Effector memory CD4-positive, alpha-beta T cell (primary cell): ENCODE results near the gene LRRC4B.
A peak's percentile ranks its signal among the peaks of the same experiment; 100 is the strongest.

Source experiments
- DNase-seq, 3 donors: peaks; one replicate each; pipeline ENCODE4 v3.0.0-alpha.2; 2020
- H3K27ac ChIP-seq: 2 replicates; pipeline ENCODE4 v1.7.0; 2013; ENCODE audit warnings: mild to moderate bottlenecking, low read length, moderate library complexity; ENCODE audit not compliant: insufficient read depth, poor library complexity, severe bottlenecking
- H3K27me3 ChIP-seq: replicated peaks from 2 replicates; pipeline ENCODE4 v1.7.0; 2013; ENCODE audit warnings: mild to moderate bottlenecking, low read length; ENCODE audit not compliant: insufficient read depth, control insufficient read depth, poor library complexity, severe bottlenecking
- H3K36me3 ChIP-seq: 2 replicates; pipeline ENCODE4 v1.7.0; 2013; ENCODE audit warnings: mild to moderate bottlenecking, low read length, moderate library complexity; ENCODE audit not compliant: control insufficient read depth, insufficient read depth
- H3K4me1 ChIP-seq: 2 replicates; pipeline ENCODE4 v1.7.0; 2013; ENCODE audit warnings: low read length, mild to moderate bottlenecking; ENCODE audit not compliant: control insufficient read depth, insufficient read depth, poor library complexity, severe bottlenecking
- H3K4me3 ChIP-seq: 2 replicates; pipeline ENCODE4 v1.7.0; 2013; ENCODE audit warnings: low read length, low read depth, mild to moderate bottlenecking; ENCODE audit not compliant: insufficient read depth, poor library complexity, severe bottlenecking
- H3K9me3 ChIP-seq: 2 replicates; pipeline ENCODE4 v1.7.0; 2013; ENCODE audit warnings: mild to moderate bottlenecking, low read length, moderate library complexity; ENCODE audit not compliant: control insufficient read depth

The LRRC4B gene

DNA sequence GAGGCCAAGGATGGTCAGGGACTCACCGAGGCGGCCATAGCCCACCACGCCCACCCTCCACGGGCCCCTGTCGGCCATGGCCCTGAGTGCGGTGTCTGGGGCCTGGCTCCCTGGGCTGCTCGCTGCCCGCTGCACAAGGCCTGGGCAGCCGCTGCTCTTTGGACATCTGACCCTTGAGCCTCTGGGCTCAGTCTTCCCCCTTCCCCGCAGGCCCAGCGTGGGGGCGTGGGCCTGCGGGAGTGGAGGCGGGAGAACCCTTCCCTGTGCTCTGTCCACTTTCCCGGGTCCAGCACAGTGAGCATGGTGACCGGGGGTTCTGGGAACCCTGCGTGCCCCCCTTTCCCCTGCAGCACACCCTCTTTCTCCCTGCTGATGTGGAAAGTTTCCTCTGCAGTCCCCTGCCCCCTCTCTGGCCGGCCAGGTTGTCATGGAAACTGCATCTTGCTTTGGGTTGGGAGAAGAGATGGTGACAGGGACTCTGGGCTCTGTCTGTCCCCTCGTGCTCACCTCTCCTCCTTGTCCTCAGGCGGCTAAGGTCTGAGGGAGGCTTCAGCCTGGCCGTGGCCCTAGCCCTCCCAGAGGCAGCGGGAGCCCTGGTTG is 54.4 kb downstream of the LRRC4B start, which contains the start of gene ASPDH:
ASPDH (minus strand) TSS at position 168 of the 600 bp plus-strand sequence; CDS start at position 78, 90 bp downstream.
- peaks cover 12% of the 10 kb centered on the region for H3K4me1 ChIP-seq
- H3K27me3 ChIP-seq: no peaks in the 10 kb centered on the region
- H3K27ac ChIP-seq: no peak within 1 kb of the TSS
- H3K4me3 ChIP-seq: no peak within 1 kb of the TSS
- no peak for DNase-seq
- no peaks in the 10 kb centered on the region for H3K9me3 ChIP-seq
- no peaks in the 10 kb centered on the region for H3K36me3 ChIP-seq

DNA sequence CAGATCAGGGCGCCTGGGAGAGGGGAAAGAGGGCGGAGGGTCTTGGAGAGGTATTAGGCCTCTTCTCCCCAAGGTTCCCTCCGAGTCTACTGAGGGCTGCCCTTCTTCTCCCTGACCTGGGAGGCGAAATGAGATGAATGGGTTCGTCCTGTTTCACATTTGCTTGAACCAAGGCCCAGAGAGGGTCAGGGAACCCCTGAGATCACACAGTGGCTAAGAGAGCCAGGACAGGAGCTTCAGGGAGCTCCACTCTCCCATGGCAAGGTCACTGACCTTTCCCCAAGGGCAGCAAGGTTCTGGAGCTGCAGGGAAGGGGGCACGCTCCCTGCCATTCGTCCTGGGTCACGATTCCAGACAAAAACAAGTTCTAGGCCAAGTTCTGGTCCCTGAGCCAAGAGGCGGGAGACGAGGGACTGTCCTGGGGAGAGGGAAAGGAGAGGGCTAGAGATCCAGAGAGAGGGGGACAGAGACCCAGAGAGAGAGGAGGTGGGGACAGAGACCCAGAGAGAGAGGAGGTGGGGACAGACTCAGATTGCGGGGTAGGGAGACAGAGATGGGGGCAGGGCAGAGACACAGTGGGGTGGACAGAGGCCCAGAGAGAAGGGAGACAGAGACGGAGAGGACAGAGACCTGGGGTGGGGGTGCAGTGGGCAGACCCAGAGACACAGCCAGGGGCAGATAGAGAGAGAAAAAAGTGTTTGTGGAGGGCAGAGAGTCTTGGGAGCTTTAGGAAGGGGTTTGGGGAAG is 55.1 kb downstream of the LRRC4B start:
- Histone ChIP-seq H3K4me1 (peaks cover 12% of the 10 kb centered on the region), H3K27me3 (no peaks in the 10 kb centered on the region), H3K4me3 (no peak overlapping the region), H3K36me3 (no peaks in the 10 kb centered on the region), H3K27ac (no peak overlapping the region), H3K9me3 (no peaks in the 10 kb centered on the region)
- no peak for DNase-seq

DNA sequence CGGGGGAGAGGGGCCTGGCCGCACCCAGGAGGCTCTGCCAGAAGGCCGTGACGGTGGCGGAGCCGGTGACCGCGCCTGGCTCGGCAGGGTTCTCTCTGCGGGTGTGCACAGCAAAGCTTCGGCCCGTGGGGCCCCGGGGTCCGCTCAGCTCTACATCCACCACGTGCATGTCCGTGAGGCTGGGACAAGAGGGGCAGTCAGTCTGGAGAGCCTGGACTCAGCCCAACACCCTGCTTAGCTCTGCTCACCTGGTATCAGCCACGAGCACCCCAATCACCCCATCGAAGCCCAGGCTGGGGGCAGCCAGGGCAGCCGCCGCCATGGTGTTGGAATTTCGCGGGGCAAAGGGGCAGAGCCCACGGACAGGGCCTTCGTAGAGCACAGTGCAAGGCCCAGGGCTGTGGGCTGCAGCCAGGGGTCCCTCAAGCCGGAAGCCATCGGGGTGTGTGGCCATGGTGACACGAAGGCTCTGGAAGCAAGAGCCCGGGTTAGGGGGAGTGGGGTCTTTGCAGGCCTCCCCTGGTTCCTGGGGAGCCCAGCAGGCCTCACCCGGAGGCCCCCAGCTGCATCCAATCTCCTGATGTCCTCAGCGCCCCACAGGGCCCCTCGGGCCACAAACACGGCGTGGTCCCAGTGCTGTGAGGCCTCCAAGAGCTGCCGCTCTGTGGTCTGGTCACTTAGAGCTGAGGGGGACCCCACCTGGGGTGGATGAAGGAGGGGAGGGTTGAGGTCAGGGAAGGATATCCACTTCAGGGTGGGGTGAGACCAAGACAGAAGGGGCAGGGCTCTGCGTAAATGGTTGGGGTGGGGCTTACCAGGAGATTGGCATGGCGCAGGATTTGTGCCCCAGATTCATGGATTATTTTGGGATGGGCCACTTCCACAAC is 55.9 kb downstream of the LRRC4B start:
- Histone ChIP-seq H3K4me3 (no peak overlapping the region), H3K4me1 (peaks cover 12% of the 10 kb centered on the region), H3K36me3 (no peaks in the 10 kb centered on the region), H3K27me3 (no peaks in the 10 kb centered on the region), H3K27ac (no peak overlapping the region), H3K9me3 (no peaks in the 10 kb centered on the region)
- DNase-seq: no peak

DNA sequence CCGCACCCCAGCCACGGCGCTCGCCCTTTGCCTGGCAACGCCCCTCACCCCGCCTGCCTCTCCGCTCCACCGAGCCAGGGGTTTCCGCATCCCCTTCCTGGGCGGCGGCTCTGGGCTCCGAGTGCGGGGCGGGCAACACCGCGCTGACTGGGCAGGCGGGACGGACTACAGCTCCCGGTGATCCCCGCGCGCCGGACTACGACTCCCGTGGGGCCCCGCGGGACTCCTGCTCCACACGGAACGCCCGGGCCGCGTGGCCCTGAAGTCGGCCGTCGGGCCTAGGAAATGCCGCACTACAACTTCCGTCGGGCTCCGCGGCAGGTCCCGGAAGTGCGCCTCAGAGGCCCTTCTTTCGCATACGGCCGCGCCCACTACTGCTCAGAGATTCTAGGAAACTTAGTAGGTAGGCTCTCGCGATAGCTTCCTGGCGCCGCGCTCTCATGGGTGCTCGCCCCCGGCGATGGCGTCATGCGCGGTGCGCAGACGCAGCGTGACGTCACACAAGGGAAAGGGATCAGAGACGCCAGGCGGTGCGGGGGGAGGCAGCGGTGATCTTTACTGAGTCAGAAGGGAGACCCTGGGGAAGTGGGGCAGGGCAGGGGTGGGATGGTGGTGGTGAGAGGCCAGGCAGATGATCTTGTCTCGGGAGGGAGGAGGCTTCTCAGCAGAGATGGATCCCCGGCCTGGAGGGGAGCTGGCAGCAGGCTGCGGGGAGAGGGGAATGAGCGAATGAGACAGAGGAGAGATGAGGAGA is 57.0 kb downstream of the LRRC4B start, which contains the start of gene JOSD2:
JOSD2 (minus strand) TSS at position 123 of the 754 bp plus-strand sequence. CDS start 760 bp downstream, outside the sequence.
- peak; percentile 94 to 96 (median 95) for DNase-seq
- Histone ChIP-seq H3K27me3 (no peaks in the 10 kb centered on the region), H3K9me3 (no peaks in the 10 kb centered on the region), H3K4me1 (peaks cover 12% of the 10 kb centered on the region), H3K36me3 (no peaks in the 10 kb centered on the region), H3K27ac (peak within 1 kb of the TSS; percentile 81), H3K4me3 (peak within 1 kb of the TSS; percentile 52)

DNA sequence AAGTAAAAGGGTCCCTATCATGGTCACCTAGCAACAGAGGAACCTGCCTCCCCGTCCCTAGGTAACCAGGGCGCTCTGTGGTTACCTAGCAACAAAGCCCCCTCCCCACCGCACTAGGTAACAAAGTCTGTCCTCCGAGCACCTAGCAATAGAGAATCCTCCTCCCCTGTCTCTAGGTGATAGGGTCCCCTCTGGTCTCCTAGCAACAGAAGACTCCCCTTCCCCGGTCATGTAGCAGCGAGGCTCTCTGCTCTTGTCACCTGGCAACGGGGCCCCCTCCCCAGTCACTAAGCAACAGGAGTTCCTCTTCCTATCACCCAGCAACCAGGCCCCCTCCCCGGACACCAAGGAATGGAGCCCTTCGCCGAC is 57.6 kb downstream of the LRRC4B start:
- H3K9me3 ChIP-seq: no peaks in the 10 kb centered on the region
- peaks cover 12% of the 10 kb centered on the region for H3K4me1 ChIP-seq
- H3K4me3 ChIP-seq: peak overlapping the region; percentile 52
- H3K27ac ChIP-seq: peak overlapping the region; percentile 81
- H3K36me3 ChIP-seq: no peaks in the 10 kb centered on the region
- H3K27me3 ChIP-seq: no peaks in the 10 kb centered on the region
- no peak for DNase-seq

DNA sequence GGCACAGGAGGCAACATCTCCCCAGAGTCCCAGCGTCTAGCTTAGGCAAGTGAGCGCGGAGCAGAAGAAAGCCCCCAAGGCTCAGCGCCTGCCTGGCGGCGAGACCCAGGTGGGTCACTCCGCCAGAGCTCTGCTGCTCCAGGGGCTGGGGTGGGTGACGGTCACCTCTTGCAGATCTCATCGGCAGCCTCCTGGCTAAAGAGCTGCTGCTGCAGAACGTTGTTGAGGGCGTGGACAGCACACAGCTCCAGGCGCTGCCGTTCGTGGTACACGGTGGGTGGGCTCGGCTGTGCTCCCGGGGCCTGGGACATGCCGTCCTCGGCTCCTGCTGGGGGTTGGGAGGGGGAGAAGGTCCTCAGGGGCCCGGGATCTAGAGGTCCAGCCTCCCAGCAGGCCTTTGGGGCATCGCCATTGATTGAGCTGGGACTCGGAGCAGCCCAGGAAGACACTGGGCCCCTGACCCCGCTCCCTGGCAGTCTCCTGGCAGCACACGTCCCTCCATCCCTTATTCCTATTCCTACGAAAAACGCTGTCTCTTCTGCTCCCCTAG is 58.0 kb downstream of the LRRC4B start:
- H3K4me1 ChIP-seq: peaks cover 12% of the 10 kb centered on the region
- no peak for DNase-seq
- H3K36me3 ChIP-seq: no peaks in the 10 kb centered on the region
- peak overlapping the region; percentile 81 for H3K27ac ChIP-seq
- no peaks in the 10 kb centered on the region for H3K27me3 ChIP-seq
- peak overlapping the region; percentile 52 for H3K4me3 ChIP-seq
- no peaks in the 10 kb centered on the region for H3K9me3 ChIP-seq

DNA sequence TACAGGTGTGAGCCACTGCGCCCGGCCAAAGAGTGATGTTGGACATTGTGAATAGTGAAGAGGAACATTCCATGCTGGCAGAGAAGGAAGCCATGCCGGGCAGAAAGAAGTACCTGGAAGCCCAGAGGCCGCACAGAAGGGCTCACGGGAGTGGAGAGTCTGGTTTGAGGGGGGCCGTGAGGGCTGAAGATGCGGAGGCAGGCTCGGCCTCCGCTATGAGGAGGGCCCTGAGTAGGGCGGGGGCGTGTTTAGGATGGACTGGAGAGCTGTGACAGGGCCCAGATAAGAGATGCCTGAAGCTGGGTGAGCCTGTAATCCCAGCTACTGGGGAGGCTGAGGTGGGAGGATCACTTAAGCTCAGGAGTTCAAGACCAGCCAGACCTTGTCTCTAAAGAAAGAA is 58.9 kb downstream of the LRRC4B start:
- no peak for DNase-seq
- Histone ChIP-seq H3K27me3 (no peaks in the 10 kb centered on the region), H3K36me3 (no peaks in the 10 kb centered on the region), H3K4me3 (no peak overlapping the region), H3K27ac (no peak overlapping the region), H3K4me1 (peaks cover 12% of the 10 kb centered on the region), H3K9me3 (no peaks in the 10 kb centered on the region)

DNA sequence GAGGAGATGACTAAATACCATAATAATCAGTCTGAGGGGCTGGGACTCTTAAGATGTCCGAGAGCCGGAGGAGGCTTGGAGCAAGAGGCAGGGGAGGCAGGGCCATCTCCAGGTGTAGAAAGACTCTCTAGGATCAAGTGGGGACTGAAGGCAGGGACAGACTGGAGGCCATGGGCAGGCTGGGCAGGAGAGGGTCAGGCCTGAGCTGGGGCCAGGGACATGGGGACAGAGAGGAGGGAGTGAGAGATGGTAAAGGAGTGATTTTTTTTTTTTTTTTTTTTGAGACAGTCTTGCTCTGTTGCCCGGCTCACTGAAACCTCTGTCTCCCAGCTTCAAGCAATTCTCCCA is 59.4 kb downstream of the LRRC4B start:
- no peaks in the 10 kb centered on the region for H3K36me3 ChIP-seq
- peaks cover 12% of the 10 kb centered on the region for H3K4me1 ChIP-seq
- no peak for DNase-seq
- no peak overlapping the region for H3K4me3 ChIP-seq
- H3K9me3 ChIP-seq: no peaks in the 10 kb centered on the region
- no peak overlapping the region for H3K27ac ChIP-seq
- H3K27me3 ChIP-seq: no peaks in the 10 kb centered on the region

DNA sequence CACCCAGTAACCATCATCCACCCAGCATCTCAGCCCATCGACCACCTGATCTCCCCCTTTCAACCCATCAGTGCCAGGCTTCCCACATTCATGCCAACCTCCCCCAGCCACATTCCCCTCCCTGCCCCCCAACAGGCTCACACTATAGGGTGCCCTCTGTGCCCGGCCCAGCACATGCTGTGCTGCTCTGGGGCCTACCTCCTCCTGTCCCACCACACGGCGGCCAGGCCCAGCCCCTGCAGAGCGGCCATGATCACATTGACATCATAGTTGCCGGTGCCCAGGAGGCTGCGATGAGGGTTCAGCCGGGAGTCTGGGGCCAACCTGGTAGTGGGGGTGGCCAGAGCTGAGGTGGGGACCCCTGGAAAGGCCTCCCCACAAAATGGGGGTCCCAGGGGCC is 60.9 kb downstream of the LRRC4B start:
- Histone ChIP-seq H3K36me3 (no peaks in the 10 kb centered on the region), H3K27ac (no peak overlapping the region), H3K4me3 (no peak overlapping the region), H3K4me1 (peaks cover 12% of the 10 kb centered on the region), H3K27me3 (no peaks in the 10 kb centered on the region), H3K9me3 (no peaks in the 10 kb centered on the region)
- DNase-seq: no peak
